CD4-positive, alpha-beta T cell treated with Interferon gamma for 1 hour (primary cell): ENCODE data around the gene GJA3.
A peak's percentile ranks its signal among the peaks of the same experiment; 100 is the strongest.
"Not testable (repeated sequence)": the region's sequence is repeated elsewhere in the genome, so short reads cannot be mapped to it uniquely, and the experiment has no call there.

Experiments used
- DNase-seq: peaks from one replicate; pipeline ENCODE4 v3.0.0-alpha.2; 2020

Gene GJA3

DNA sequence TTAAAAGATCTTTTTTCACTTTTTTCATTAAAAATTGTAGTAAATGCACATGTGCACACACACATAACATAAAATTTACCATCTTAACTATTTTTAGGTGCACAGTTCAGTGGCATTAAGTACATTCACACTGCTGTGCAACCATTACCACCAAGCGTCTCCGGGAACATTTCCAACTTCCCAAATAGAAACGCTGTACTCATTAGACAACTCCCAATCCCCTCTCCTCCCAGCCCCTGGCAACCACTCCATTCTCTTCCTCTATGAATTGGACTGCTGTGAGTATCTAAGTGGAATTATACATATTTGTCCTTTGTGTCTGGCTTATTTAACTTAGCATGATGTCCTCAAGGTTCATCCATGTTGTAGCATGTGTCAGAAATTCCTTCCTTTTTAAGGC is 20.3 kb upstream of the GJA3 start:
- DNase-seq, result no peak

DNA sequence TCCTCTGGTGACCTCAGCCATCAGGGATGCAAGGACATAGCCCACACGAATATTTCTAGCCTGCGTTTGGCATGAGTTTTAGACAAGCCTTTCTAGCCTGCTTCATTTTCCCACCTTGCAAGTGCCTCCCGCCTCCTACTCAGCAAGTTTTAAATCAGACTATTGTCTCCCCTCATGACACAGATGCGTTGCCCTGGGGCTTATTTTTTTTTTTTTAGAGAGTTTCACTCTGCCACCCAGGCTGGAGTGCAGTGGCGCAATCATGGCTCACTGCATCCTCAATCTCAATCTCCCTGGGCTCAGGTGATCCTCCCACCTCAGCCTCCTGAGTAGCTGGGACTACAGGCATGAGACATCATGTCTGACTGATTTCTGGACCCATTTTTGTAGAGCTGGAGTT is 17.3 kb upstream of the GJA3 start:
- no peak for DNase-seq

DNA sequence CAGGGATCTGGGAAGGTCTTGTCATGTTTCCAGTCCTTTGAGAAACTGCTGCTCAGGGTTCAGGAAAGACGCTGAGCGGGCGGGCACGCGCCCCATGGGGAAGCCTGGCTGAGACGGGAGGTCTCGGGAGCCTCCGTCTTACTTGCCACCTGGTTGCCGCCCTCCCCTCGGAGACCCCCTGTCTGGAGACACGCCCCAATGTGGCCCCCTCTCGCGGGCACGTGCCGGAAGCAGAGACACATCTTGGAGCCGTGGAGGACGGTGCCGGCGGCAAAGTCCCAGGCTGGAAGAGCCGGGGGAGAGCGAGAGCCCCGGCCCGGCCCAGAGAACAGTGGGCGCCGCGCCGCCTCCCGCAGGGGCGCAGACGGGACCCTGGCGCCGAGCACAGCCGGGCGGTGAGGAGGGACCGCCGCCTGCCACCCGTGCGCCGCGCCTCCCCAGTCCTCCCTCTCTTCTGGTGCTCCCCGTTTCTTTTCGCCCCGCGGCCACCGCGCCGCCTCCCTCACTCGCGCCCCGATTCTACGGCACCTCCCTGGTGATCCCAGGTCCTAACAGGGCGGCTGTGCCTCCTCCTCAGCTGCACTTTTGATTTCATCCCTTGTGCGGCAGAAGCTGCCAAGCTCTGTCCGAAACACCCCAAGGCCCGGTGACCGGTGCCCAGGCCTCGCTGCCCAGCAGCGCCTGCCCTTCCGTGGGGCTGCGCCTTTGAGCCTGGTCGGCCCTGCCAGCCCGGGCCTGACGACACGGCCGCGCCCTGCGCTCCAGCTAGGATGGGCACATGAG is 16.4 kb upstream of the GJA3 start:
- DNase-seq, result no peak

DNA sequence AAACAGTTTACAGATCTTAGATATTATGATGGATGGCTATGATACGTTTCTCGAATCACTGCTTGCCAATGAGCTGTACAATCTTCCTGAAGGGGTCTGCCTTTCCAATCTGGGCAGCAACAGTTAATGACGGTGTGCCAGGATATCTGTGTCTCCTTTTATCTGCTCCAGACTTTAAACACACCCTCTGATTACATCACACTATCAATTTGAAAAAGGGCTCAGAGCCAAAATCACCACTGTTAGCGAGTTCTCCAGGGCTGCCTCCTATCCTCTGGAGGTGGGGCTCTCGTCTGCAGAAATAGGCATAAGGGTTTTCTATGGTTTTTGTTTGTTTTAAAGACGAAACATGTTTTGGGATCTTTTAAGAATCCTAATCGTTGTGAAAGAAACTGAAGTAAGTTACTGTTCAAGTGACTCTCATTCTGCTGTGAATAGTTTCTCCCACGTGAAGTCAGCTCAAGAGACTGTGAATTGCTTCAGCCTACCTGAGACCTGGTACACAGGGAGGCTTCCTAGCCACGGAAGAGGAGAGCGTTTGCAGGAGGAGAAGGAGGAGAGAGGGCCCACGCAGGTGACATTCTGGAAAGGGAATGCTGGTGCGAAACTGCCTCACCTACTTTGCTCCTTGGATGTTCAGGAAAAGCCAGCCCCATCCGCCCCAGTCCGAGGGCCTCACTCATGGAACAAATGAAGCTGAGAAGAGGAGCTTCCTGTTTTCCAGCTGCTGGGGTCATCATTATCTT is 15.2 kb upstream of the GJA3 start:
- no peak for DNase-seq

DNA sequence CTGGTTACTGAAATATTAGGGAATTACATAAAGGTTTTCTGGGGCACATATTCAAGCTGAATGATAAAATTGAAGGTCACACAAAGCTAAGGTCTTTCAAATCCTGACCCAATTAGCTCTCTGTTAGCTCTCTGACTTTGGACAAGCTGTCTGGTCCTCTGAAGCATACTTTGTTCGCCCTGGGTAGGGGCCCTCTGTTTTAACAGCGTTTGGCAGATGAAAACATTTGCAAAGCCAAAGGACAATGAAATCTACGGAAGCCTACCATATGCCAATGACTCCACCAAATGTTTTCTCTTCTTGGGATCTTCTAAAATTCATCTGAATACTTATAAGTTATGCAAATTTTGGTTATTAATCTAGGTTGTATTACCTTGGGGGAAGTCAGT is 14.5 kb upstream of the GJA3 start:
- no peak for DNase-seq

DNA sequence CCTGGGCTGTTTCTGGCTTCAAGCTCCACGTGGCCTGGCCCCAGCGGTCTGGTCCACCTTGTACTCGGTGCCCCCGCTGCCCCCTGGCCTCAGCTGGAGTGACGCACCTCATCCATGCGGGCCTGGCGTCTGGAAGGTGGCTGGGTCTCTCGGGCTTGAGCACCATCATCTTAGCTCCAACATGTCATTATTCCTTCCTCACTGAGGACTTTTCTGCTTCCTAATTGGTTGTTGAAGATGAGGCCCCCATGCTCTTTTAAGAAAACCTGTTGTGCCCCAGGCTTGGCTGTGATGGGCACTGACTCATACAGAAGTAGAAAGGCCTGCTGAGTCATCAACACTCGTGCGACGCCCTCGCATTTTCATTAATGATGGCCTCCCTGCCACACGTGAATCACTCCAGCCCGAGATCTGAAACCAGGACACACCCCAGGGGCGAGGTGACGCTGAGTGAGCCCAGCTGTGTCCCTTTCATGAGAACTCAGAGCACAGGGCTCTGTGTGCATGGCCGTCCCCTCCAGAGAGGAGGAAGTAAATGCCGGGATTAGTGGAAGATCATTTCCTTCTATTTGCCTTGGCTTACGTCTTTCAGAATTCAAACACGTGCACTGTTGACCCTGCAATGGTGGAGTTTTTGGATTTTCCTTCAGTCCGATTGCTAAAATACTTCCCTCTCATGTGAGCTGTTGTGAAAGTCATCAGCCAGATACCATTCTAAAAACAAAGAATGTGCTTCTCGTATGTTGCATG is 14.0 kb upstream of the GJA3 start:
- DNase-seq, result peak; percentile 81

DNA sequence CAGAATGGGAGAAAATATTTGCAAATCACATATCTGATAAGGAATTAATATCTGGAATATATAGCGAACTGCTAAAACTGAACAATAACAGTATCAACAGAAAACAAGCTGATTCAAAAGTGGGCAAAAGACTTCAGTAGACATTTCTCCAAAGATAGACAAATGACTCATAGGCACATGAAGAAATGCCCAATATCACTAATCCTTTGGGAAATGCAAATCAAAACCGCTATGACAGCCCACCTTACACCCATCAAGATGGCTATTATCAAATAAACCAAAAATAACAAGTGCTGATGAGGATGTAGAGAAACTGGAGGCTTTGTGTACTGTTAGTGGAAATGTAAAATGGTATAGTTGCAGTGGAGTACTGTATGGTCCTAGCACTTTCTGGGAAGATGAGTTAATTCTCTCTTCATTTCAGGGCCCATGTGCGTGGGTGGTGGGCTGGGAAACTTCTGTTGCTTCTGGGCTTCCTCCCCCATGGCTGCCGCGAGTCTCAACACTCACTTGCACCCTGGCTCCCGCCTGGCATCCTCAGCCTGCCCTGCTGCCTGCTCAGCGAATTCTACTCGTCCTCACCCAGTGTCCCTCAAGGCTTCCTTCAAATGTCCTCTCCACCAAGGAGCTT is 12.4 kb upstream of the GJA3 start:
- DNase-seq, result no peak

DNA sequence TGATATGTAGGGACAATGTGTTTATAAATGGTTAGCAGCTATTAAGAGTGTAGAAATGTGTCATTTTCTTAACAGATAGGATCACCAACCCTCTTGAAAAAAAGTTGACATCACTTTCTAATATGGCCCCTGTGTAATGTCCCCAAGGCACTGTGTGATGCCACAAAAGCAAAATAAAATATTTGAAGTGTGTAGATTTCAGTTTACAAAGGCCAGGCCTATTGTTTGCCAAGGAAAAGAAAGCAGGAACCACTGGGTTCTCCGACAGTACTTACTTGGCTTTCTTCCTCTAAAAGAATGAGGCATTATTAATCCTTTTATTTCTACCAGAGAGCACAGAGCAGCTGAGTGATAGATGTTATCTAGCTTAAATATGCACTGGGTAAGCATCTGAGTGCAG is 10.5 kb upstream of the GJA3 start:
- no peak for DNase-seq

DNA sequence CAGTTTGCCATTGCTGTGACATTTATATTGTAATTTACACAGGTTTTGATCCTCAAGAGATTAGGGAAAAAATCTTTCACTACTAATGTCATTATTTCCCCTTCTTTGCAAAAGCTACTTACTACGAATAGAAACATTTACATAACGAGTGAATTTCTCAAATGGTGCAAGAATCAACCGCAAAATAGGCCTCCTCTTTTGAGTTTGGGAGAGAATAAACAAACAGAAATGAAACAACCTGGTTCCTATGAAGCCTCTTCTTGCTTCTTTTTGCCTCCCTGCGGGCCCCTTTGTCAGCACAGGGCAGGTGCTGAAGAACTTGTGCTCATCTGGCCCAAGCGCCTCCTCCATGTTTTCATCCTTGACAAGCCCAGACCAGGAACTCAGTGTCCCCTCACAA is 10.1 kb upstream of the GJA3 start:
- DNase-seq, result no peak

DNA sequence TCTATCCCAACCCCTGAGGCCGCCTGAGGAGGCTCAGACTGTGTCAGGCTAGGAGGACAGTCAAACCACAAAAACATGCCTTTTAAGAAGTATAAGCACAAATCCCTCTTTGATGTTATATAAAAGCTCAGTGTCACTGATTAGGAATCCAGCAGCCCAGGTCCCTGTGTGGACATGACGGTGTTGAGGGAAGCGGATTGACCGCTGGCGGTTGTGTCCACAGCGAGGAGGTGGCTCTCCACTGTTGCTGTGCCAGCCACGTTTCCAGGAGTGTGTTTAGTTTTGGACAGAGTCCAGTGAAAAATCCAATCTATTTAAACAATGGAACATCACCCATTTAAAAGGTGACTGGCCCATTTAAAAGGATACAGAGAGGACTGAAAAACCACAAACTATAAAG is 7.5 kb upstream of the GJA3 start:
- DNase-seq, result no peak

DNA sequence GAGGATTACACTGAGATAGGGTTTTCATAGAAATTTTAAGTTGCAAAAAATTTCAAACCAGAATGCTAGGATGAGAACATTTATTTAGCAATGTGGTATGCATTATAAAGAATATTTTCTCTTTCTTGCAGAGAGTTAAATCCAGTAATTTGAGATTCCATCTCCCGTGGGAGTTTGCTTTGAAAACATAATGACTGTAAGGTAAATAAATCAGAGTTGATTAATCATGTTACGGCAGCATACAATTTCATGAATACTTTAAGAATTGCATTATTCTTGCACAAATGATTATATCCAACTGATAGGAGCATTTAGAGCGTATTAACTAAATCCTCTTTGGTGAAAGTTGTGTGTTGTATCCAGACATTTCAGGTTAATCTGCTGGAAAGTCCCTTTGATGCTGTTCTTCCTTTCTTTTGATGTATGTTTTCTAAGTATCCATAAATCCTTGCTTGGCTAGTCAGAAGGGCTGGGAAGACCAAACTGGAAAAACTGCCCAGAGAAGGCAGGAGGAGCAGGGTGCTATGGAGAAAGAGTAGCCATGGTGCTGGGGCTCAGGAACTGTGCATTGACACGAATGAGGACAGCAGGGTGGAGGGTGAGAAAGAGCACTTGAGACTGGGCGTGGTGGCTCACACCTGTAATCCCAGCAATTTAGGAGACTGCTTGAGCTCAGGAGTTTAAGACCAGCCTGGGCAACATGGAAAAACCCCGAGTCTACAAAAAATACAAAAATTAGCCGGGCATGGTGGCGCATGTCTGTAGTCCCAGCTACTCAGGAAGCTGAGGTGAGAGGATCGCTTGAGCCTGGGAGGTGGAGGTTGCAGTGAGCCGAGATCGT is 4.8 kb upstream of the GJA3 start:
- no peak for DNase-seq

DNA sequence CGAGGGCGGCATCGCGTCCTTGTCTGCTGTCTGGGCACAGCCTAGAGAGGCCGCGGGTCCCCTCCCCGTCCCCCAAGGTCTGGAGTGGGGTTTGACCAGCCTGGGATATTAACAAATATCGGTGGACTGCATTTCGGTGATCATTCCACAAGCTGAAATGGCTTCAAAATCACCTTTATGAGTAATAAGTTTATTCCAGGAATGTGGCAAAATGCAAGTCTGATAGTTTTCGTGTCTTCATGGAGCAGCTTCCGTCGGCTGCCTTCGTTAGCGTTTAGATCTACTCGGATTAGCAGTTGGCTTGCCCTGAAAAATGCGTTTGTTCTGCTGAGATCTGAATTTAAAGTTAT is 1.1 kb upstream of the GJA3 start:
- no peak for DNase-seq

DNA sequence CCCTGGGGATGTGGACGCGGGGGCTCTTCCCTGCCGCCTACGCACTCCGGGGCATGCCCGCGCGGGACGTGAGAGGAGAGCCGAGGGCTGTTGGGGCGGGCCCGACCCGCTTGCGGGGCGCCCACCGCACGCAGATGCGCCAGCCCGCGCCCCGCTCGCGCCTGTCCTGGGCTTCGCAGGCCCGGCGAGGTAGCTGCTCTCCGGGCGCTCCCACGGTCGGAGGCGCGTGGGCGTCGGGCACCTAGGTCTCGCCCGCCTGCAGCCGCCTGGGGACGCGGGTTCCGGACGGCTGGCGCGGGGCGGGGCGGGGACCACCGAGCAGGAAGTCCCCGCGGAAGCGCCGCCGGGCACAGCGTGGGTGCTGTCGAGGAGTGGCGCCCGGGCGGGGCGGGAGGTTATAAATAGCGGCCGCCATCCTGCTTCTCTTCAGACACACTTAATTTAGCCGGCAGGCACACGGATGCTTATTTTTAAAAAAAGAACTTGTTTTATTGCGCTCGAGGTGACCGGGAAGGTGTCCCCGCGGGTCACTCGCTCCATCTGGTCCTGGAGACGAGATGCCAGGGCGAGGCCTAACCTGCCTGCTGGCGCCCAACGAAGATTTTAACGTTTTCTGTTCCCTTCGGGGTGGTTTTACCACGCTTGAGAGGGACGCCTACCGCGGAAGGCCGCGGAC is 561 bp upstream of the GJA3 start:
- DNase-seq, result peak; percentile 70

DNA sequence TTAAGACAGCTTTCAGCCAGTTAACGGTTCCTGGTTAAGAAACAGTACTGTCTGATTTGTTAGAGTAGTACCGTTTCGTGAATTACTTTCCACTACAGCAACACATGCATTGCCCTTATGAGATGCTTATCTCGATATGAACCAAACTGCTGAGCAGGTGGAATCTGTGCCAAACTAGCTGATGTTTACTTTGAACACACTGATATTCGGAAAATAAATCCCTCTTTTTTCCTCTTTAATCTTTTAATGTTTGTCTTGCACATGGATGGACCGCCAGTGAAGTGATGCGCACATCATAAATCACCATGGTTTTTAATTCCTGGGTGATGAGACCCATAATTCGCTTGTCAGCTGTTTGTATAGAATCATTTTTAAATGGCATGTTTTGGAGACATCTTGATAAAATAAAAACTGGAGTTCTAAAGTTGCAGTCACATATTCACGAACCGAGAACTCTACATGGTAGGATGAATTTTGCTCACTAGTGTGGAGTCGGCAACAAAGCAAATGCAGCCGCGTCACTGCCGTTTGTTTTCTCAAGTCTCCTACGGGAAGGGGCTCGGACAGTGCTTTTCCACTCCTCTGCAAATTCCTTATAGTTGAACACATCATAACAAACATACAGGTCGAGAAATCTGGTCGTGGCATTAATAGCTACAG is 1.1 kb downstream of the GJA3 start:
- no peak for DNase-seq

DNA sequence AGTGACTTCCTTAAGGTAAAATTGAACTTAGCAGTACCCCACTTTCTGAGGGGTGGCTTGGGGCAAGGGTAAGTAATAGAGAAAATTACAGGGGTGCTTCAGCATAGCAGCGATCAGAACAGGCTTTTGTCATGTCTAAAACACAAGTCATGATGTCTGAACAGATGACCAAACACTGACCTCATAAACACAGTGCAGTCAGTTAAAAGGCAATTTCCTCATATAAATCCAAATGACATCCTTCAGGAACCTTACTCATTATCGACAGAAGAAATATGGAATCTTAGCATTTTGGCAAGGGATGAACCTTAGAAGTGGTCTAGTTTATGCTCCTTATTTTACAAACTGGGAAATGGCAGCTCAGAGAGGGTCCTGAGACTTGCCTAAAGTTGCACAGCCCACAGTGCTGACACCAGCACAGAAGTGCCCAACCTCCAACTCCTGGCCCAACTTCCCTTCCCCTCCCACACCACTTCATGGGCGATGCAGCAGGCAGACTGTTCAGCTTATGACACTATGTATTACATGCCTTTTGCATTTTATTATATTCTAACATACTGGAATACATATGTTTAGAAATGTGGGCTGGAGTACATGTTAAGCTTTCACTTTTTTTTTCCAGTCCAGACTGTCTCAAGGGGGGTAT is 3.6 kb downstream of the GJA3 start:
- DNase-seq, result no peak

DNA sequence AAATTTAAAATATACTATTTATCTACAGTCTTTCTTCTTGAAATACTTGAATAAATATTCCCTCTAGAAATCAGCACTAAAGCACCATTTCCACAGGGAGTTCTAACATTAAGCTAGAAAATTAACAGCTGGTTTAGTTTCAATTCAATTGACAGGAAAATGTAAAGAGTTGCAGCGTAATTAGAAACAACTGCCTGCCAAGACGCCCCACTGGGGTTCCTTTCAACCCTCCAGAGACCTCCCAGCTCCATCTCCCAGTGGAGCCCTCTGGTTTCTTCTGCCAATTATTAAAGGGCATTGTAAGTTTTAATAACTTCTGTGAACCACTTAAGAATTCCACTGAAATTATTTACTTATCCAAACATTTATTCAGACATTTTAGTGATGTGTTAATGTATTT is 4.2 kb downstream of the GJA3 start:
- DNase-seq, result no peak

DNA sequence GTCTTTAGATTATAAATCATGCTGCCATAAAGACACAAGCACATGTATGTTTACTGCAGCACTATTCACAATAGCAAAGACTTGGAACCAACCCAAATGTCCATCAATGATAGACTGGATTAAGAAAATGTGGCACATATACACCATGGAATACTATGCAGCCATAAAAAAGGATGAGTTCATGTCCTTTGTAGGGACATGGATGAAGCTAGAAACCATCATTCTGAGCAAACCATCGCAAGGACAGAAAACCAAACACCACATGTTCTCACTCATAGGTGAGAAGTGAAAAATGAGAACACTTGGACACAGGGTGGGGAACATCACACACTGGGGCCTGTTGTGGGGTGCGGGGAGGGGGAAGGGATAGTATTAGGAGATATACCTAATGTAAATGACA is 7.6 kb downstream of the GJA3 start:
- DNase-seq, result not testable (repeated sequence)

DNA sequence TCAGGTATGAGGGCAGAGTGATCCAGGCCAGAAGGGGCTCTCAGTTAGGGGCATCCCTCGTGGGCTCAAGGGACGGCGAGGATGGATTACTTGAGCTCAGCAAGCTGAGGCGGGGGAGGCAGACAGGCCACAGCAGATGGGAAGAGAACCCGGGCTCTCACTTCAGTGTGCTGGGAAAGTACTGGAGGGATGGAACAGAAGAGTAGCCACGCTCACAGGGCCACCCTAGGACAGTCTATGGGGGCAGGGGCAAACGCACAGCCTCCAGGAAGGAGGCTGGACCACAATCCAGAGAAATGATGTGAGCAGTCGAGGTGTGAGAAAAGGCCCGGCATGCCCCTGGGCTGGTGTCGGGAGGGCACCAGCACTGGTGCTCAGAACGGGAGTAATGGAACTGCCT is 9.2 kb downstream of the GJA3 start:
- DNase-seq, result no peak

DNA sequence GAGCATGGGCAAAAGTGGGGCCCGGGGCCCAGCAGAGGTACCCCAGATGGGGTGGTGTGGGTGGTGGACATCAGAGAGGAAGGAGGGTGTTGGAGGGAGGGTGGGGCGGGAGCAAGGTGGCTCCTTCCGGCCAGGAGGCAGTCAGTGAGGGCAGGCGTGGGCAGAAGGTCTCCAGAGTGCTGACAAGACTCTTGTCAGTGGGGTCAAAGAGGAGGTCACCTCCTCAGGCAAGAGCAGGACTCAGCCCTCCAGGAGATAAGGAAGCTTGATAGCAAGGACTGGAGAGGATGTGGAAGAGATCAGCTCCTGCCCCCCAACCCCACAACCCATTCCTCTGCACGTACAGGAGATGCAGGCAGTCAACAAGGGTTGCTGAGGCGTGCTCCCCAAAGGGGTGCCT is 9.8 kb downstream of the GJA3 start:
- no peak for DNase-seq

DNA sequence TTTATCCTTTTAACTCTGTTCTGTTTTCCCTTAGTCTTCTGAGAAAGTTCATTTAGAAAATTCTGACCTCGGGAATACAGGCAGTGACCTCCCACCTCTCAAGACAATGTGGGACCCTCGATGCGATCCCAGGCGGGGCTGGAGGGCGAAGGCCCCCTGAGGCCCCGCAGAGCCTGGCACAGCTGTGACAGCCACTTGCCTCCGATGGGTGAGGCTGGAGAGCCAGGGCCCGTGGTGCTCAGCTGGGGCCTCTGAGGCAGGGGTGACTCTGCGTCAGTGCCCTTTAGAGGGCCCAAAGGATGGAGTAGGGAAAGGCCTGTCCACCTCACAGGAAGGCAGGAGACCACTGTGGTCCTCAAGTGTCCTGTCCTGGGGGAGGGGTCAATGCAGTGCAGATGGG is 10.3 kb downstream of the GJA3 start:
- no peak for DNase-seq

DNA sequence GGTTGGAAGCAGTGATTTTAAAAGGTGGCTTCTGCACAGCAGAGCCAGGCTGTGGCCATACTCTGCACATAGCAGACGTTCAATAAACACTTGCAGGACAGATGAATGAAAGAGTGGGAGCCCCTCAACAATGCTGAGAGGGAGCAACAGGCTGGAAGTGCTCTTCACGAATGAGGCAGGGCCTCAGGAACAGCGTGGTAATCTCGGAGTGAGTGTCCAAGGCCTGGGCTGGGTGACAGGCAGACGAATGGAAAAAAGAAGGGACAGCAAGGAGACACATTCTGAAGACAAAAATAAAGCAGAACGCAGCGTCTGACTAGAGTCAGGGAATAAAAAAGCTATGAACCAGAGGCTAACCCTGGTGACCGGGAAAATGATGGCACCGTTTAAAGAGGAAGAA is 11.1 kb downstream of the GJA3 start:
- DNase-seq, result no peak
